Prostate gland (tissue), 2 donors: ENCODE data around the gene RGMA. TPM values are rescaled to one million over a fixed set of nuclear protein-coding genes. Genes with fewer than 3 reads are reported as not detected.
A peak's percentile ranks its signal among the peaks of the same experiment; 100 is the strongest.

Source experiments
- DNase-seq: peaks from one replicate; pipeline ENCODE4 v3.0.0-alpha.2; 2019; ENCODE audit warnings: low spot score
- H3K27ac ChIP-seq, 2 donors: fragments of 200-600 bp; sonication (generic); 2 replicates each; pipeline ENCODE4 v1.5.1; 2017 to 2019
- H3K27me3 ChIP-seq: fragments of 200-600 bp; sonication (generic); replicated peaks from 2 replicates; pipeline ENCODE4 v1.5.1; 2019; ENCODE audit not compliant: insufficient read depth
- H3K36me3 ChIP-seq, 2 donors: fragments of 200-600 bp; sonication (generic); 1 replicate in 1 of 2; 2 replicates in 1 of 2; pipeline versions ENCODE4 v1.5.1 to v1.8.1; 2017 to 2019
- H3K4me1 ChIP-seq: fragments of 200-600 bp; sonication (generic); replicated peaks from 2 replicates; pipeline ENCODE4 v1.5.1; 2019
- H3K4me3 ChIP-seq, 2 donors: fragments of 200-600 bp; sonication (generic); 2 replicates each; pipeline ENCODE4 v1.5.1; 2017 to 2019
- H3K9me3 ChIP-seq: fragments of 200-600 bp; sonication (generic); 2 replicates; pipeline ENCODE4 v1.5.1; 2017
- POLR2A ChIP-seq: fragments of 450-650 bp; IDR thresholded peaks from one replicate; pipeline ENCODE4 v1.6.1; 2016; ENCODE audit warnings: antibody characterized with exemption, mild to moderate bottlenecking
- POLR2AphosphoS5 ChIP-seq: sonication (generic); formaldehyde crosslinking; IDR thresholded peaks from one replicate; pipeline ENCODE4 v1.6.1; 2017; ENCODE audit warnings: antibody characterized with exemption
- WGBS: methylation state at CpG from one replicate; pipeline ENCODE4 v1.1.5; 2018; 5-methylcytosine and 5-hydroxymethylcytosine counted together
- intact Hi-C: fragments of 100-400 bp; cut with DNase I; formaldehyde crosslinking; loops from one replicate; pipeline ENCODE4 v1.14.2; 2022
- total RNA-seq, 2 donors: library from RNA; depleted of rRNA; stranded (reverse); fragments of >200 nt; gene quantifications; one replicate each; pipeline ENCODE4 v1.1.0, GENCODE V29; 2016
- TF ChIP-seq, protein P1 (sequence below), 4 experiments: fragments of 200-600 bp in 2 of 4; fragments of 450-650 bp in 2 of 4; sonication (generic) in 2 of 4; IDR thresholded peaks; 1 replicate in 3 of 4; 2 replicates in 1 of 4; pipeline ENCODE4 v1.5.1; 2016 to 2019; ENCODE audit warnings: antibody characterized with exemption in 4 of 4, mild to moderate bottlenecking in 2 of 4, moderate library complexity in 2 of 4

The RGMA gene
- total RNA-seq, 2 donors from 2014 or later, result 10.3 to 93.8 TPM

DNA sequence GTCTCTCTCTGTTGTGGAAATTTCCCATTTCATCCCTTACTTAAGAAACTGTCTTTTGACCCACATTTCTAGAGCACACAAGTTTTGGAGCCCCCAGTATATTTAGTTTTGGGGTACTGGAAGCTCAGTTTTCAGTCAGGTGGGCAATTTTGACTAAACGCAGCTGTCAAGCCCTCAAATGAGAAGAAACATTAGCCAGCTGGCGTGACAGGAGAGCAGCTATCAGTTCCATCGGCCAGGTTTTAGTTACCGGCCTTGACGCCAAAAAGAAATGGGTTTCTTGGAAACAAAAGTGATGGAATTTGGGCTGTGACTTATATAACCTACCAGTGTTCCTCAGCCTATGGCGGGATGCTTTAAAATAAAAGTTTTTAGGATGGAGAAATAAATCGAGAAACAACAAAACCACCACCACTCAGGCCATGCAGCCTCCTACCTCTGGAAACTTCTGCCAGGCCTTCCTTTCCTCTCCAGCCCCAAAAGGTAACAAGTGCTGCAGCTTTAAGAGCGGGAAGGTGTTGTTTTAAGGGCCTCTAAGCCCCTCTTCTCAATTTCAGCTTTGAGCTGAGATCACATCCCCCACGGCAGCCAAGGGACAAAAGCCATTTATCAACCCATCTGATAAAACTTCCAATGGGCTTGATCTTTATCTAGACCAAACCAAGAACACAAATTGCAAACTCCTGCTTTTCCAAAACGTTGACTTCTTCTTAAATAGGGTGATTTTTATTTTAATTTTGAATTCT, 18.3 kb downstream of the RGMA start:
- intact Hi-C loops, result loop anchor here (5.0 kb wide), 2 partner anchors 43 to 268 kb away; no protein-coding TSS in a partner anchor
- Histone ChIP-seq H3K36me3 (no peaks in the 10 kb centered on the region), H3K27ac (peak overlapping the region; percentile 27 to 74), H3K27me3 (no peaks in the 10 kb centered on the region), H3K9me3 (no peaks in the 10 kb centered on the region), H3K4me1 (peaks cover 3% of the 10 kb centered on the region), H3K4me3 (peak overlapping the region; percentile 60 to 68)
- no peak for DNase-seq
- TF ChIP-seq POLR2AphosphoS5, result no peak
- TF ChIP-seq, protein P1, sequence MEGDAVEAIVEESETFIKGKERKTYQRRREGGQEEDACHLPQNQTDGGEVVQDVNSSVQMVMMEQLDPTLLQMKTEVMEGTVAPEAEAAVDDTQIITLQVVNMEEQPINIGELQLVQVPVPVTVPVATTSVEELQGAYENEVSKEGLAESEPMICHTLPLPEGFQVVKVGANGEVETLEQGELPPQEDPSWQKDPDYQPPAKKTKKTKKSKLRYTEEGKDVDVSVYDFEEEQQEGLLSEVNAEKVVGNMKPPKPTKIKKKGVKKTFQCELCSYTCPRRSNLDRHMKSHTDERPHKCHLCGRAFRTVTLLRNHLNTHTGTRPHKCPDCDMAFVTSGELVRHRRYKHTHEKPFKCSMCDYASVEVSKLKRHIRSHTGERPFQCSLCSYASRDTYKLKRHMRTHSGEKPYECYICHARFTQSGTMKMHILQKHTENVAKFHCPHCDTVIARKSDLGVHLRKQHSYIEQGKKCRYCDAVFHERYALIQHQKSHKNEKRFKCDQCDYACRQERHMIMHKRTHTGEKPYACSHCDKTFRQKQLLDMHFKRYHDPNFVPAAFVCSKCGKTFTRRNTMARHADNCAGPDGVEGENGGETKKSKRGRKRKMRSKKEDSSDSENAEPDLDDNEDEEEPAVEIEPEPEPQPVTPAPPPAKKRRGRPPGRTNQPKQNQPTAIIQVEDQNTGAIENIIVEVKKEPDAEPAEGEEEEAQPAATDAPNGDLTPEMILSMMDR (IDR thresholded peaks at IDR 0.05), result no peak
- TF ChIP-seq POLR2A, result no peak
- 37% methylated on average over 10 of the region's 10 CpGs for WGBS

GRCh38 chr15:93070132-93070531, 18.9 kb downstream of the RGMA start:
- 47% methylated on average over 10 of the region's 10 CpGs for WGBS
- peaks cover 3% of the 10 kb centered on the region for H3K4me1 ChIP-seq

DNA sequence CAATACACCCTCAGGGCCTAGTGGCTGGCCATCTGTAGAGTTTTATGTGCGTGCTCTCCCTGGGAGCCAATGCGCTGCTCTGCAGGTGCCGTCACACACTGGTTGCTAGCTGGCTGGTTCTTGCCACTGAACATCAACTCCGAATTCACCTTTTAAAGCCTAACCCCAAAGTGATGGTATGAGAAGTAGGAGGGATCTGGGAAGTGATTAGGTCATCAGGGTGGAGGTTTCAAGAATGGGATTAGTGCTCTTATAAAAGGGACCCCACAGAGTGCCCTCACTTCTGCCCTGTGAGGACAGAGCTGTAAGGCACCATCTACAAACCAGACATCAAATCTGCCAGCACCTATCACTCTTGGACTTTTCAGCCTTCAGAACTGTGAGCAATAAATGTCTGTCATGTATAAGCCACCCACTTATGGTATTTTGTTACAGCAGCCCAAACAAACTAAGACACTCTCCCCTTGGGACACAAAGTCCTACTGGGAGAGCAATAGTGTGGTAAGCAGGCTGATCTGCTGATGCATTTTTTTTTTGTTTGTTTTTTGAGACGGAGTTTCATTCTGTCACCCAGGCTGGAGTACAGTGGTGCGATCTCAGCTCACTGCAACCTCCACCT, 20.3 kb downstream of the RGMA start:
- Histone ChIP-seq H3K27me3 (no peaks in the 10 kb centered on the region), H3K27ac (no peak overlapping the region), H3K4me1 (peaks cover 7% of the 10 kb centered on the region), H3K4me3 (no peak overlapping the region), H3K9me3 (no peaks in the 10 kb centered on the region), H3K36me3 (no peaks in the 10 kb centered on the region)
- intact Hi-C loops, result no loop called here
- TF ChIP-seq, protein P1 (IDR thresholded peaks at IDR 0.05), result no peak
- TF ChIP-seq POLR2A, result no peak
- no peak for TF ChIP-seq POLR2AphosphoS5
- WGBS, result 94% methylated on average over 6 of the region's 6 CpGs
- DNase-seq, result no peak

More at GRCh38 chr15:93070132-93070531, 18.9 kb downstream of the RGMA start:
- Histone ChIP-seq H3K36me3 (no peaks in the 10 kb centered on the region), H3K27me3 (no peaks in the 10 kb centered on the region), H3K4me3 (no peak overlapping the region), H3K27ac (peak overlapping the region in 1 of 2 donors; percentile 27), H3K9me3 (no peaks in the 10 kb centered on the region)
- intact Hi-C loops, result loop anchor here (5.0 kb wide), 2 partner anchors 43 to 268 kb away; no protein-coding TSS in a partner anchor
- DNase-seq, result peak; percentile 61
- TF ChIP-seq POLR2AphosphoS5 (no peak), POLR2A (no peak)
- TF ChIP-seq, protein P1 (IDR thresholded peaks at IDR 0.05), result no peak

DNA sequence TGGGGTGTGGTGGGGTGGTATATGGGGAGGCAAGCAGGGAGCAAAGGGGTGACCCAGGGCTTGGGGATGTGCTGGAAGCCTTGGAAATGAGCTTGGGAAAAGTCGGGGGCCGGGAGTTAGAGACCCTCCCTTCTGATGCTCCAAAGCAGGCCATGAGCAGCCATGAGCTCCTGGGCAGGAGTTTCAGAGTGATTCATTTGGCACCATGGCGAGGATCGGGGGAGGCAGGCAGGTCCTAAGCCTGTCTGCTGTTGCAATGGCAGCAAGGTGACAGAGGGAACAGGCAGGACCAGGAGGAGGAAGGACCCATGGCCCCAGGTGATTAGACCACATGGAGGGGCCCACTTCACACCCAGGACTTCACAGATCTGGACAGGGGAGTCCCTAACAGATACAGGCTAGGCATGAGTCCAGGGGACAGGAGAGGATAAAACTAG, 21.3 kb downstream of the RGMA start:
- H3K27ac ChIP-seq, result no peak overlapping the region
- intact Hi-C loops, result no loop called here
- H3K4me3 ChIP-seq, result no peak overlapping the region
- H3K9me3 ChIP-seq, result no peaks in the 10 kb centered on the region
- H3K4me1 ChIP-seq, result peaks cover 9% of the 10 kb centered on the region
- H3K27me3 ChIP-seq, result no peaks in the 10 kb centered on the region
- no peaks in the 10 kb centered on the region for H3K36me3 ChIP-seq
- WGBS, result 78% methylated on average over 4 of the region's 4 CpGs
- TF ChIP-seq POLR2AphosphoS5 (no peak), POLR2A (no peak)
- TF ChIP-seq, protein P1 (IDR thresholded peaks at IDR 0.05), result no peak
- no peak for DNase-seq
